HCT116 (cell line): ENCODE measurements around the gene MTA1. TPM values are rescaled to one million over a fixed set of nuclear protein-coding genes. Genes with fewer than 3 reads are reported as not detected.

Experiments
- ATAC-seq: fragments of 200-7000 bp; cut with Tn5 transposase; 2 replicates; pipeline ENCODE4 v1.9.1; 2020; ENCODE audit warnings: mild to moderate bottlenecking, moderate library complexity
- BruUV-seq: library from RNA; stranded (reverse); fragments of 400-500 nt; replicated peaks from 2 replicates; lab custom pipeline; 2021; lab: Mats Ljungman, UMichigan
- CTCF ChIA-PET: fragments of 300-600 bp; sonication (Branson Sonifier 250); formaldehyde crosslinking; loops from one replicate; lab custom pipeline; 2021; ENCODE audit warnings: antibody characterized with exemption; lab: Charles Lee
- POLR2A ChIA-PET: fragments of 300-600, 350-600 bp; sonication (Branson Sonifier 250); formaldehyde crosslinking; loops from one replicate; lab custom pipeline; 2021; ENCODE audit warnings: antibody characterized with exemption; lab: Charles Lee
- RAD21 ChIA-PET, 2 experiments: fragments of 300-600 bp; sonication (Branson Sonifier 250); formaldehyde crosslinking; loops; one replicate each; lab custom pipeline; 2023; ENCODE audit warnings: low total read pairs in 2 of 2; ENCODE audit not compliant: uncharacterized antibody in 2 of 2, unreplicated experiment in 2 of 2, low non-redundant PET in 1 of 2; lab: Charles Lee
- DNase-seq: peaks from one replicate; pipeline ENCODE4 v3.0.0-alpha.2; 2010; ENCODE audit warnings: low read depth, low spot score
- H2AFZ ChIP-seq: fragments of 200-600 bp; shearing (Covaris generic), sonication (generic); 2 replicates; pipeline ENCODE4 v1.6.1; 2017; ENCODE audit warnings: low read depth, mixed run types, mixed read lengths, antibody characterized with exemption, low read length; ENCODE audit not compliant: poor library complexity, severe bottlenecking
- H3K27ac ChIP-seq: 2 replicates; pipeline ENCODE4 v1.5.1; 2012; ENCODE audit warnings: low read depth, low read length
- H3K27me3 ChIP-seq: fragments of 200-600 bp; sonication (generic); 2 replicates; pipeline ENCODE4 v1.6.1; 2016; ENCODE audit warnings: mixed run types, low read length, mixed read lengths; ENCODE audit not compliant: insufficient read depth
- H3K36me3 ChIP-seq, 2 experiments: fragments of 200-500 bp in 1 of 2; fragments of 200-600 bp in 1 of 2; sonication (Bioruptor generic) in 1 of 2; sonication (generic) in 1 of 2; 2 replicates each; pipeline versions ENCODE4 v1.5.1 to v1.6.1; 2014 to 2016; ENCODE audit warnings: low read length in 2 of 2, inconsistent platforms in 1 of 2, mixed read lengths in 1 of 2, mixed run types in 1 of 2; ENCODE audit not compliant: insufficient read depth in 2 of 2, control insufficient read depth in 1 of 2
- H3K4me1 ChIP-seq, 2 experiments: fragments of 200-600 bp in 1 of 2; sonication (generic) in 1 of 2; 2 replicates each; pipeline versions ENCODE4 v1.5.1 to v1.6.1; 2012 to 2017; ENCODE audit warnings: low read length in 2 of 2, inconsistent platforms in 1 of 2, mild to moderate bottlenecking in 1 of 2, mixed read lengths in 1 of 2, mixed run types in 1 of 2, moderate library complexity in 1 of 2; ENCODE audit not compliant: insufficient read depth in 2 of 2, control insufficient read depth in 1 of 2
- H3K4me2 ChIP-seq: fragments of 200-600 bp; sonication (generic); 2 replicates; pipeline ENCODE4 v1.6.1; 2017; ENCODE audit warnings: mixed run types, low read length, mixed read lengths
- H3K4me3 ChIP-seq, 2 experiments: fragments of 200-600 bp in 1 of 2; sonication (generic) in 1 of 2; replicated peaks in 1 of 2; 2 replicates each; pipeline ENCODE4 v1.5.1; 2011 to 2016; ENCODE audit warnings: low read length in 2 of 2, control low read depth in 1 of 2, low read depth in 1 of 2, mild to moderate bottlenecking in 1 of 2, mixed read lengths in 1 of 2, mixed run types in 1 of 2
- H3K79me2 ChIP-seq: fragments of 200-600 bp; sonication (generic); 2 replicates; pipeline ENCODE4 v1.6.1; 2017; ENCODE audit warnings: mild to moderate bottlenecking, mixed run types, low read length, moderate library complexity, mixed read lengths; ENCODE audit not compliant: insufficient read depth
- H3K9ac ChIP-seq: fragments of 200-600 bp; sonication (generic); 2 replicates; pipeline ENCODE4 v1.6.1; 2016; ENCODE audit warnings: low read length, mixed read lengths
- H3K9me2 ChIP-seq: fragments of 200-600 bp; sonication (generic), shearing (Covaris generic); 2 replicates; pipeline ENCODE4 v1.6.1; 2017; ENCODE audit warnings: mixed run types, mild to moderate bottlenecking, moderate library complexity; ENCODE audit not compliant: insufficient read depth
- H3K9me3 ChIP-seq, 2 experiments: fragments of 200-500 bp in 1 of 2; fragments of 200-600 bp in 1 of 2; sonication (Bioruptor generic) in 1 of 2; sonication (generic) in 1 of 2; 2 replicates each; pipeline ENCODE4 v1.6.1; 2014 to 2017; ENCODE audit warnings: low read length in 2 of 2, mixed read lengths in 2 of 2, inconsistent platforms in 1 of 2, low read depth in 1 of 2, mild to moderate bottlenecking in 1 of 2, mixed run types in 1 of 2, moderate library complexity in 1 of 2; ENCODE audit not compliant: control insufficient read depth in 1 of 2, insufficient read depth in 1 of 2
- H4K20me1 ChIP-seq: fragments of 200-600 bp; sonication (generic), shearing (Covaris generic); 2 replicates; pipeline ENCODE4 v1.6.1; 2017; ENCODE audit warnings: mixed run types, mild to moderate bottlenecking, moderate library complexity; ENCODE audit not compliant: insufficient read depth
- CTCF ChIP-seq, 3 experiments: fragments of 200-600 bp in 1 of 3; sonication (generic) in 1 of 3; IDR thresholded peaks in 2 of 3; conservative IDR thresholded peaks in 1 of 3; 2 replicates each; pipeline ENCODE4 v1.5.1; 2012 to 2017; ENCODE audit warnings: low read depth in 2 of 3, low read length in 2 of 3, antibody characterized with exemption in 1 of 3, borderline replicate concordance in 1 of 3, control low read depth in 1 of 3, mild to moderate bottlenecking in 1 of 3, mixed read lengths in 1 of 3, mixed run types in 1 of 3, moderate library complexity in 1 of 3; ENCODE audit not compliant: insufficient read depth in 1 of 3
- EZH2 ChIP-seq: fragments of 200-600 bp; sonication (generic); IDR thresholded peaks from 2 replicates; pipeline ENCODE4 v1.6.1; 2017; ENCODE audit warnings: antibody characterized with exemption, mixed run types
- POLR2AphosphoS5 ChIP-seq: IDR thresholded peaks from 2 replicates; pipeline ENCODE4 v1.6.1; 2011; ENCODE audit warnings: mild to moderate bottlenecking, low read depth, low read length, moderate library complexity
- RAD21 ChIP-seq: IDR thresholded peaks from 2 replicates; pipeline ENCODE4 v1.6.1; 2012; ENCODE audit warnings: low read depth, mild to moderate bottlenecking
- intact Hi-C: fragments of 100-400 bp; cut with micrococcal nuclease; formaldehyde crosslinking; loops from 2 replicates; pipeline ENCODE4 v1.10.0; 2022
- total RNA-seq: library from RNA; stranded (reverse); gene quantifications from one replicate; pipeline ENCODE4 v1.2.1, GENCODE V29; 2021; ENCODE audit not compliant: unreplicated experiment

The MTA1 gene
- total RNA-seq, 1 experiment from 2014 or later, result 229 TPM

DNA sequence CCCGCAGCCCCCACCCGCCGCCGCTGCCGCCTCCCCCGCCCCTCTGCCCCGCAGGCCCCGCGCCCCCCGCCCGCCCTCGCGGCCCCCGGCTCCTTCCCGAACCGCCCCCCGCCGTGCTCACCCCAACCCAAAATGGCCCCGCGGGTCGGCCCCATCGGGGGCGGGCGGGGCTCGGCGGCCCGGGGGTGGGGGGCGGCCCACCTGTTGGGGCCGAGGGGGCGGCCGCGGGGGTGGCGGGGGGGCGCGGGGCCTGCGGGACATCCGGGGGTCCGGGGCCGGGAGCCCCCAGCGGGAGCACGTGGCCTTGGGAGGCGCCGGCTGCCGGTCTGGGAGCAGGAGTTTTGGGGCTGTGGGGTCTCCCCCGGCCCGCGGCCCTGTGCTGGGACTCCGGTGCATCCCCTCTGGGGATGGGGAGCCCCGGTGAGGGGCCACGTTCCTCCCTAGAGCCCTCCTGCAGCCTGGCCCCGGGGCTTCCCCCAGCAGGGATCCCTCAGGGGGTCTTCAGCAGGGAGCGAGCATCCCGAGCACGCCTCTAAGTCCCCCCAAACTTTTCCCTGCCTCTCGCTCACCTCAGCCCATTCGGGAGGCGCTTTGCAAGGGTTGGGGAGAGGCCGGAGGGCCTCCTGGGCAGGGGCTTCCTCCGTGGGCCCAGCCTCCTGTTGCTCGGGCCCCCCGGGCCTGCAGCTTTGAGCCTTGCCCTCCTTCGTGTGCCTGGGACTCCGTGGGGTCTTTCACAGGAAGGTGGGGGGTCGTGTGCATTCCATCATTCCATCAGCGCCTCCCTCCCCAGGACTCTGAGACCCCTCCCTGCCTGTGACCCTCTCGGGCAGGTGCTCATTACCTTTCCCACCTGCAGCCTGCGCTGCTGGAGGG is 710 bp downstream of the MTA1 start:
- Histone ChIP-seq H3K36me3 (peaks cover 4 to 20% of the 10 kb centered on the region in 2 experiments; a peak in 2 of 4 replicates), H4K20me1 (no peaks in the 10 kb centered on the region; the same call in 1 of the 2 replicates), H3K4me1 (peaks cover 16 to 35% of the 10 kb centered on the region in 2 experiments), H2AFZ (no peak overlapping the region), H3K9me2 (no peaks in the 10 kb centered on the region), H3K4me3 (peak overlapping the region; percentile 92 to 97), H3K4me2 (peak overlapping the region; percentile 99), H3K79me2 (peaks cover 56% of the 10 kb centered on the region), H3K9ac (peak overlapping the region; percentile 98), H3K27me3 (no peaks in the 10 kb centered on the region), H3K9me3 (no peaks in the 10 kb centered on the region), H3K27ac (peak overlapping the region; percentile 88)
- CTCF ChIA-PET, result no interaction called here
- peak; percentile 18; the same call in 1 of the 2 replicates for ATAC-seq
- RAD21 ChIA-PET, result no interaction called here
- DNase-seq, result no peak
- no TSS peak for BruUV-seq
- POLR2A ChIA-PET, result no interaction called here
- TF ChIP-seq RAD21, result no peak
- TF ChIP-seq POLR2AphosphoS5, result peak; percentile 18; the same call in 1 of the 2 replicates
- TF ChIP-seq CTCF (IDR thresholded peaks at IDR 0.05 in 2 of 3, conservative IDR thresholded peaks at IDR 0.05 in 1 of 3; ENCODE audit: borderline replicate concordance in 1 of 3, insufficient read depth in 1 of 3, low read depth in 2 of 3, low read length in 2 of 3), result no peak
- TF ChIP-seq EZH2, result no peak
- intact Hi-C loops, result no loop called here
